Activated naive CD4-positive, alpha-beta T cell treated with anti-CD3 and anti-CD28 coated beads, Interleukin-2, amount 10 ng/mL, durations not matched to agents 5 hours and 36 hours (primary cell): ENCODE measurements around the gene TJAP1. TPM values are rescaled to one million over a fixed set of nuclear protein-coding genes. Genes with fewer than 3 reads are reported as not detected.

Experiments used
- microRNA-seq: library from miRNA; unstranded; fragments of <30 nt; microRNA quantifications from one replicate; pipeline ENCODE4 v1.2.0, GENCODE V29; 2022; ENCODE audit warnings: borderline microRNAs expressed, borderline replicate concordance
- total RNA-seq, 2 experiments: library from RNA; stranded (reverse); gene quantifications; one replicate each; pipeline ENCODE4 v1.2.3, GENCODE V29; 2021

TJAP1 gene
- total RNA-seq: 10 to 100 TPM; 35.9 to 39.7 TPM

GRCh38 chr6:43477235-43478007, at the start of gene TJAP1:
TJAP1 (plus strand) TSS chr6:43477570; CDS start chr6:43499002, 21,432 bp downstream.

GRCh38 chr6:43455531-43456428, 21.6 kb upstream of the TJAP1 start, which contains the start of gene DLK2:
DLK2 (minus strand) TSS chr6:43455548; CDS start chr6:43454825, 723 bp downstream.

GRCh38 chr6:43509984-43510826, 32.8 kb downstream of the TJAP1 start, which contains the start of gene LRRC73:
LRRC73 (minus strand) TSS chr6:43510346; CDS start chr6:43509785, 561 bp downstream.

GRCh38 chr6:43516697-43517504, 39.5 kb downstream of the TJAP1 start, which contains the start of the genes POLR1C and YIPF3:
POLR1C (plus strand) TSS chr6:43517089; CDS start chr6:43517110, 21 bp downstream.
YIPF3 (minus strand) TSS chr6:43516926; CDS start chr6:43516807, 119 bp downstream.

Small RNA genes lying within 50 kb of the gene (microRNA-seq; reads per million reads assigned to microRNA genes)
- gene MIR6780B: not detected

Other genes starting within 250 kb of the TJAP1 start
- 10 to 100 TPM; 43.1 to 43.6 TPM for gene DNPH1, start 248.1 kb upstream of the TJAP1 start, total RNA-seq
- under 1 TPM in 1 of 2 experiments, not detected in 1; 0.03 TPM for gene TTBK1, start 234.1 kb upstream of the TJAP1 start, total RNA-seq
- not detected for gene SLC22A7, start 179.3 kb upstream of the TJAP1 start, total RNA-seq
- under 1 TPM; 0.29 to 0.35 TPM for gene CRIP3, start 168.7 kb upstream of the TJAP1 start, total RNA-seq
- gene ZNF318, start 107.9 kb upstream of the TJAP1 start, total RNA-seq: 10 to 100 TPM; 19.9 to 20.5 TPM
- 10 to 100 TPM; 42.2 to 48.8 TPM for gene ABCC10, start 50.0 kb upstream of the TJAP1 start, total RNA-seq
- gene DLK2, start 22.0 kb upstream of the TJAP1 start, total RNA-seq: under 1 TPM; 0.43 to 0.55 TPM
- gene LRRC73, start 32.8 kb downstream of the TJAP1 start, total RNA-seq: under 1 TPM; 0.14 to 0.33 TPM
- 10 to 100 TPM; 63.2 to 69.1 TPM for gene YIPF3, start 39.4 kb downstream of the TJAP1 start, total RNA-seq
- 10 to 100 TPM; 30.0 to 36.2 TPM for gene POLR1C, start 39.5 kb downstream of the TJAP1 start, total RNA-seq
- gene XPO5, start 98.5 kb downstream of the TJAP1 start, total RNA-seq: 10 to 100 TPM; 49.0 to 49.5 TPM
- 10 to 100 TPM; 67.9 to 70.9 TPM for gene POLH, start 98.6 kb downstream of the TJAP1 start, total RNA-seq
- gene GTPBP2, start 151.7 kb downstream of the TJAP1 start, total RNA-seq: 10 to 100 TPM; 82.4 to 87.5 TPM
- 10 to 100 TPM; 34.8 to 35.6 TPM for gene MAD2L1BP, start 158.3 kb downstream of the TJAP1 start, total RNA-seq
- gene RSPH9, start 167.5 kb downstream of the TJAP1 start, total RNA-seq: not detected
- 10 to 100 TPM; 36.3 to 37.3 TPM for gene MRPS18A, start 210.2 kb downstream of the TJAP1 start, total RNA-seq